B cell (primary cell): ENCODE results near the gene PRELID1. TPM values are rescaled to one million over a fixed set of nuclear protein-coding genes. Genes with fewer than 3 reads are reported as not detected.

ENCODE experiments used
- ATAC-seq: fragments of 200-7000 bp; cut with Tn5 transposase; one replicate; pipeline ENCODE4 v1.10.0; 2021; ENCODE audit warnings: low read depth, mild to moderate bottlenecking, moderate number of reproducible peaks, moderate library complexity
- CTCF ChIA-PET: fragments of 350-600 bp; sonication (Branson Sonifier 250); formaldehyde crosslinking; loops from one replicate; lab custom pipeline; 2021; ENCODE audit warnings: antibody characterized with exemption, inconsistent platforms; lab: Charles Lee
- POLR2A ChIA-PET: fragments of 350-600 bp; sonication (Branson Sonifier 250); formaldehyde crosslinking; loops from one replicate; lab custom pipeline; 2021; ENCODE audit warnings: antibody characterized with exemption; lab: Charles Lee
- DNase-seq: peaks from one replicate; pipeline ENCODE4 v3.0.0; 2013
- H2AFZ ChIP-seq: 2 replicates; pipeline ENCODE4 v1.6.1; 2012; ENCODE audit warnings: mild to moderate bottlenecking, low read depth, low read length; ENCODE audit not compliant: insufficient read depth, poor library complexity, severe bottlenecking
- H3K27ac ChIP-seq, 2 donors: 1 replicate in 1 of 2; 2 replicates in 1 of 2; pipeline ENCODE4 v1.5.1; 2012 to 2013; ENCODE audit warnings: low read length in 2 of 2, mild to moderate bottlenecking in 2 of 2, moderate library complexity in 1 of 2
- H3K27me3 ChIP-seq, 4 experiments: fragments of 200-600 bp in 1 of 4; sonication (generic) in 1 of 4; replicated peaks in 1 of 4; 1 replicate in 2 of 4; 2 replicates in 2 of 4; pipeline versions ENCODE4 v1.6.1 to v1.7.0; 2013 to 2016; ENCODE audit warnings: low read length in 3 of 4, mild to moderate bottlenecking in 2 of 4, mixed read lengths in 1 of 4, moderate library complexity in 1 of 4; ENCODE audit not compliant: insufficient read depth in 4 of 4, control insufficient read depth in 3 of 4; ENCODE audit errors: control extremely low read depth in 1 of 4
- H3K36me3 ChIP-seq, 2 experiments: replicated peaks in 1 of 2; 1 replicate in 1 of 2; 2 replicates in 1 of 2; pipeline versions ENCODE4 v1.6.1 to v1.7.1; 2013; ENCODE audit warnings: low read length in 1 of 2; ENCODE audit not compliant: insufficient read depth in 2 of 2, control insufficient read depth in 1 of 2; ENCODE audit errors: control extremely low read depth in 1 of 2, extremely low read depth in 1 of 2
- H3K4me1 ChIP-seq, 2 donors: fragments of 200-600 bp in 1 of 2; sonication (generic) in 1 of 2; 1 replicate in 1 of 2; 2 replicates in 1 of 2; pipeline versions ENCODE4 v1.5.1 to v1.6.1; 2013 to 2017; ENCODE audit warnings: low read length in 2 of 2; ENCODE audit not compliant: control insufficient read depth in 2 of 2, insufficient read depth in 2 of 2
- H3K4me2 ChIP-seq: replicated peaks from 2 replicates; pipeline ENCODE3; 2012; ENCODE audit warnings: mild to moderate bottlenecking, low read depth, low read length; ENCODE audit not compliant: poor library complexity, severe bottlenecking
- H3K4me3 ChIP-seq, 5 experiments: fragments of 200-600 bp in 1 of 5; sonication (generic) in 1 of 5; 1 replicate in 3 of 5; 2 replicates in 2 of 5; pipeline versions ENCODE4 v1.5.1 to v1.7.0; 2011 to 2016; ENCODE audit warnings: low read length in 4 of 5, mild to moderate bottlenecking in 4 of 5, low read depth in 2 of 5, control low read depth in 1 of 5, moderate library complexity in 1 of 5; ENCODE audit not compliant: insufficient read depth in 1 of 5; ENCODE audit errors: control extremely low read depth in 1 of 5, extremely low read depth in 1 of 5
- H3K79me2 ChIP-seq: fragments of 200-600 bp; sonication (generic); one replicate; pipeline ENCODE4 v1.6.0; 2016; ENCODE audit warnings: low read length; ENCODE audit not compliant: control insufficient read depth, insufficient read depth
- H3K9ac ChIP-seq: fragments of 200-600 bp; sonication (generic); 2 replicates; pipeline ENCODE4 v1.6.1; 2017; ENCODE audit warnings: mild to moderate bottlenecking, low read length, moderate library complexity
- H3K9me3 ChIP-seq, 3 donors: one replicate each; pipeline versions ENCODE4 v1.6.1 to v1.7.1; 2013; ENCODE audit warnings: low read length in 2 of 3; ENCODE audit not compliant: control insufficient read depth in 2 of 3, insufficient read depth in 1 of 3; ENCODE audit errors: control extremely low read depth in 1 of 3
- H4K20me1 ChIP-seq: 2 replicates; pipeline ENCODE4 v1.6.0; 2012; ENCODE audit warnings: mild to moderate bottlenecking, low read length; ENCODE audit not compliant: insufficient read depth, control insufficient read depth, poor library complexity, severe bottlenecking
- H3K27ac Mint-ChIP-seq: one replicate; pipeline ENCODE4 v1.8.0; 2021; ENCODE audit warnings: mixed read lengths
- H3K27me3 Mint-ChIP-seq: one replicate; pipeline ENCODE4 v1.8.0; 2021; ENCODE audit warnings: mixed read lengths
- H3K4me1 Mint-ChIP-seq: one replicate; pipeline ENCODE4 v1.8.0; 2021; ENCODE audit warnings: mixed read lengths
- H3K4me3 Mint-ChIP-seq: one replicate; pipeline ENCODE4 v1.8.0; 2021; ENCODE audit warnings: mixed read lengths
- H3K9me3 Mint-ChIP-seq: one replicate; pipeline ENCODE4 v1.8.0; 2022; ENCODE audit warnings: mixed read lengths; ENCODE audit not compliant: insufficient read depth
- CTCF ChIP-seq: fragments of 200-600 bp; IDR thresholded peaks from one replicate; pipeline ENCODE4 v1.8.0; 2022; ENCODE audit warnings: antibody characterized with exemption, mild to moderate bottlenecking
- EZH2 ChIP-seq: IDR thresholded peaks from 2 replicates; pipeline ENCODE4 v1.6.1; 2012; ENCODE audit warnings: borderline replicate concordance, low read depth, mild to moderate bottlenecking, moderate library complexity, low read length; ENCODE audit not compliant: insufficient read depth, poor library complexity, severe bottlenecking
- WGBS: methylation state at CpG from one replicate; pipeline ENCODE4 v1.1.5; 2013; ENCODE audit warnings: missing lambda C conversion rate; ENCODE audit not compliant: insufficient coverage; 5-methylcytosine and 5-hydroxymethylcytosine counted together
- intact Hi-C: fragments of 100-400 bp; cut with micrococcal nuclease; formaldehyde crosslinking; loops from one replicate; pipeline ENCODE4 v1.10.0; 2022
- polyA plus RNA-seq: library from polyadenylated mRNA; depleted of rRNA; stranded (reverse); fragments of >200 nt; gene quantifications from 2 replicates; pipeline ENCODE4 v1.2.3, GENCODE V29; 2012
- total RNA-seq, 2 donors: library from RNA; stranded (reverse); fragments of 120-200 nt in 1 of 2; gene quantifications; 1 replicate in 1 of 2; 2 replicates in 1 of 2; pipeline versions ENCODE4 v1.2.3 to v1.2.4, GENCODE V29; 2013 to 2022

PRELID1 gene
- total and polyA plus RNA-seq, 2 donors (not counting 1 experiment from before 2014, with no cell fraction given), result 71.7 to 86.8 TPM

- H3K27me3 Mint-ChIP-seq, result no peaks in the 10 kb centered on the region
- Histone ChIP-seq H3K9me3 (peaks cover 0 to 2% (median 0%) of the 10 kb centered on the region in 3 donors), H4K20me1 (peaks cover 56% of the 10 kb centered on the region), H3K4me2 (peak overlapping the region; percentile 99), H3K27ac (no peak overlapping the region), H3K36me3 (no peaks in the 10 kb centered on the region), H3K27me3 (no peaks in the 10 kb centered on the region), H3K79me2 (peaks cover 33% of the 10 kb centered on the region), H3K9ac (peak overlapping the region; percentile 72), H3K4me3 (peak overlapping the region in 4 of 5 experiments; percentile 56 to 80 (median 67)), H2AFZ (peak overlapping the region; percentile 68), H3K4me1 (peaks cover 37 to 51% of the 10 kb centered on the region in 2 donors)
- ChIA-PET POLR2A (interaction anchor here (0.9 to 1.4 kb wide), 2 partner anchors 11 to 20 kb away, joined by 3 read pairs; no protein-coding TSS in a partner anchor), CTCF (interaction anchor here (0.6 to 1.8 kb wide), 5 partner anchors 9 to 200 kb away, joined by 3 to 5 read pairs (median 4); partner anchors contain the start of genes LMAN2, PRELID1 and RAB24)
- 3% methylated on average over 19 of the region's 19 CpGs for WGBS
- no peaks in the 10 kb centered on the region for H3K9me3 Mint-ChIP-seq
- no peak for ATAC-seq
- TF ChIP-seq CTCF (no peak), EZH2 (no peak)
- intact Hi-C loops, result loop anchor here (1.0 to 10.0 kb wide), 4 partner anchors 12 to 802 kb away; partner anchors contain the start of genes GRK6 and N4BP3
- peak; percentile 57 for DNase-seq
- peak overlapping the region; percentile 90 for H3K4me3 Mint-ChIP-seq
- peaks cover 40% of the 10 kb centered on the region for H3K4me1 Mint-ChIP-seq
- peak overlapping the region; percentile 65 for H3K27ac Mint-ChIP-seq
Observed at GRCh38 chr5:177312649-177313181, 9.1 kb downstream of the PRELID1 start.
